Colonic mucosa (tissue), 4 donors: ENCODE measurements around the gene ASCC1. TPM values are rescaled to one million over a fixed set of nuclear protein-coding genes. Genes with fewer than 3 reads are reported as not detected.
"Not testable (repeated sequence)": the region's sequence is repeated elsewhere in the genome, so short reads cannot be mapped to it uniquely, and the experiment has no call there.

Source experiments
- DNase-seq: peaks from one replicate; pipeline ENCODE4 v3.0.0-alpha.2; 2020
- H3K27ac ChIP-seq: fragments of 200-600 bp; one replicate; pipeline ENCODE4 v1.8.0; 2021
- H3K27me3 ChIP-seq: fragments of 200-600 bp; one replicate; pipeline ENCODE4 v1.8.0; 2021
- H3K36me3 ChIP-seq: fragments of 200-600 bp; one replicate; pipeline ENCODE4 v1.8.0; 2021
- H3K4me1 ChIP-seq: fragments of 200-600 bp; one replicate; pipeline ENCODE4 v1.8.0; 2021; ENCODE audit warnings: mild to moderate bottlenecking
- H3K4me3 ChIP-seq: fragments of 200-600 bp; one replicate; pipeline ENCODE4 v1.8.0; 2021
- H3K9ac ChIP-seq, 2 donors: one replicate each; pipeline ENCODE4 v1.7.0; 2013; ENCODE audit warnings: control low read depth in 2 of 2, low read depth in 2 of 2, low read length in 2 of 2
- H3K9me3 ChIP-seq: fragments of 200-600 bp; one replicate; pipeline ENCODE4 v1.8.0; 2021
- CTCF ChIP-seq: fragments of 200-600 bp; IDR thresholded peaks from one replicate; pipeline ENCODE4 v1.8.0; 2022; ENCODE audit warnings: antibody characterized with exemption, mild to moderate bottlenecking
- intact Hi-C: fragments of 100-400 bp; cut with DNase I; formaldehyde crosslinking; loops from one replicate; pipeline ENCODE4 v1.14.1; 2022
- total RNA-seq, 2 donors: library from RNA; stranded (reverse); fragmentation: NEBNext Ultra II Directional in 1 of 2; extraction: Animal tissue kit (Norgen Biotek cat#: 25700) in 1 of 2; gene quantifications; one replicate each; pipeline ENCODE4 v1.2.1, GENCODE V29; 2021
- donor health status: healthy.
- donor health status: DM: no; HTN: no; CAD: no.
- donor health status: DM: no; HTN: no; CAD: no.

Gene ASCC1
- total RNA-seq, 2 donors from 2014 or later = 16.2 to 19.2 TPM

- Histone ChIP-seq H3K9me3 (no peaks in the 10 kb centered on the region), H3K36me3 (no peaks in the 10 kb centered on the region)
- intact Hi-C loops = no loop called here
Observed at GRCh38 chr10:72167118-72167517, 49.0 kb downstream of the ASCC1 start.

GRCh38 chr10:72164617-72165016 is 51.5 kb downstream of the ASCC1 start:
- no peaks in the 10 kb centered on the region for H3K4me1 ChIP-seq
- intact Hi-C loops = no loop called here
- H3K27ac ChIP-seq = no peak overlapping the region
- no peak for TF ChIP-seq CTCF
- H3K4me3 ChIP-seq = no peak overlapping the region
- no peak for DNase-seq
- H3K27me3 ChIP-seq = no peaks in the 10 kb centered on the region
- no peaks in the 10 kb centered on the region for H3K9me3 ChIP-seq
- no peak overlapping the region for H3K9ac ChIP-seq
- no peaks in the 10 kb centered on the region for H3K36me3 ChIP-seq

More at GRCh38 chr10:72167118-72167517, 49.0 kb downstream of the ASCC1 start:
- H3K4me1 ChIP-seq = no peaks in the 10 kb centered on the region
- H3K4me3 ChIP-seq = no peak overlapping the region
- H3K9ac ChIP-seq = no peak overlapping the region
- DNase-seq = no peak
- no peaks in the 10 kb centered on the region for H3K27me3 ChIP-seq
- H3K27ac ChIP-seq = no peak overlapping the region
- TF ChIP-seq CTCF = no peak

GRCh38 chr10:72162978-72163377 is 53.1 kb downstream of the ASCC1 start:
- Histone ChIP-seq H3K9me3 (no peaks in the 10 kb centered on the region), H3K27ac (no peak overlapping the region), H3K36me3 (no peaks in the 10 kb centered on the region), H3K9ac (no peak overlapping the region), H3K4me3 (no peak overlapping the region), H3K27me3 (no peaks in the 10 kb centered on the region), H3K4me1 (no peaks in the 10 kb centered on the region)
- no peak for DNase-seq
- TF ChIP-seq CTCF = no peak
- intact Hi-C loops = no loop called here

GRCh38 chr10:72158176-72158575 is 57.9 kb downstream of the ASCC1 start:
- Histone ChIP-seq H3K9me3 (no peaks in the 10 kb centered on the region), H3K27me3 (no peaks in the 10 kb centered on the region), H3K4me1 (no peaks in the 10 kb centered on the region), H3K9ac (no peak overlapping the region), H3K4me3 (no peak overlapping the region), H3K27ac (no peak overlapping the region), H3K36me3 (no peaks in the 10 kb centered on the region)
- intact Hi-C loops = no loop called here
- no peak for DNase-seq
- no peak for TF ChIP-seq CTCF

- no peaks in the 10 kb centered on the region for H3K27me3 ChIP-seq
- no peaks in the 10 kb centered on the region for H3K9me3 ChIP-seq
- H3K4me3 ChIP-seq = no peak overlapping the region
- intact Hi-C loops = no loop called here
- no peaks in the 10 kb centered on the region for H3K4me1 ChIP-seq
- no peaks in the 10 kb centered on the region for H3K36me3 ChIP-seq
- no peak overlapping the region for H3K9ac ChIP-seq
- no peak for DNase-seq
- TF ChIP-seq CTCF = no peak
- no peak overlapping the region for H3K27ac ChIP-seq
Observed at GRCh38 chr10:72156223-72156622, 59.9 kb downstream of the ASCC1 start.

- no peaks in the 10 kb centered on the region for H3K27me3 ChIP-seq
- no peak overlapping the region for H3K27ac ChIP-seq
- H3K9ac ChIP-seq = no peak overlapping the region
- H3K9me3 ChIP-seq = no peaks in the 10 kb centered on the region
- no peak for DNase-seq
- no peak for TF ChIP-seq CTCF
- H3K4me1 ChIP-seq = no peaks in the 10 kb centered on the region
- no peak overlapping the region for H3K4me3 ChIP-seq
- no peaks in the 10 kb centered on the region for H3K36me3 ChIP-seq
- intact Hi-C loops = no loop called here
Observed at GRCh38 chr10:72152286-72152685, 63.8 kb downstream of the ASCC1 start.

GRCh38 chr10:72150746-72151478 is 65.2 kb downstream of the ASCC1 start:
- H3K9me3 ChIP-seq, H3K4me3 ChIP-seq, intact Hi-C loops, H3K27me3 ChIP-seq, H3K9ac ChIP-seq, H3K4me1 ChIP-seq, H3K27ac ChIP-seq, DNase-seq, H3K36me3 ChIP-seq: not testable (repeated sequence)

GRCh38 chr10:72147324-72147584 is 68.8 kb downstream of the ASCC1 start:
- intact Hi-C loops, H3K9ac ChIP-seq, H3K27ac ChIP-seq, H3K36me3 ChIP-seq, H3K9me3 ChIP-seq, H3K4me3 ChIP-seq, H3K4me1 ChIP-seq, DNase-seq, H3K27me3 ChIP-seq: not testable (repeated sequence)
